ENCODE results near the gene PAX5.
A peak's percentile ranks its signal among the peaks of the same experiment; 100 is the strongest.

The PAX5 gene

GRCh38 chr9:36892279-36892678 lies 141.8 kb downstream of the PAX5 start:
- no peak for TF ChIP-seq CTCF (IDR thresholded peaks at IDR 0.05; ENCODE audit: low read depth, low read length)
- no peak overlapping the region for H3K27ac ChIP-seq
- no peak for DNase-seq
- no peaks in the 10 kb centered on the region for H3K9me3 ChIP-seq (ENCODE audit: severe bottlenecking)
- peaks cover 8% of the 10 kb centered on the region; the same call in 1 of the 2 replicates for H3K36me3 ChIP-seq
- H3K27me3 ChIP-seq (ENCODE audit: insufficient read depth, low read depth, severe bottlenecking): no peaks in the 10 kb centered on the region
- H3K4me3 ChIP-seq (ENCODE audit: low read depth, low read length): no peak overlapping the region

- TF ChIP-seq CTCF (IDR thresholded peaks at IDR 0.05; ENCODE audit: low read depth, low read length): no peak
- peaks cover 8% of the 10 kb centered on the region; the same call in 1 of the 2 replicates for H3K36me3 ChIP-seq
- H3K4me3 ChIP-seq (ENCODE audit: low read depth, low read length): no peak overlapping the region
- H3K27ac ChIP-seq: peak overlapping the region; percentile 30; the same call in 1 of the 2 replicates
- H3K27me3 ChIP-seq (ENCODE audit: insufficient read depth, low read depth, severe bottlenecking): no peaks in the 10 kb centered on the region
- peak; percentile 33 for DNase-seq
- H3K9me3 ChIP-seq (ENCODE audit: severe bottlenecking): no peaks in the 10 kb centered on the region
These were observed 142.7 kb downstream of the PAX5 start for GRCh38 chr9:36891341-36891811.

DNA sequence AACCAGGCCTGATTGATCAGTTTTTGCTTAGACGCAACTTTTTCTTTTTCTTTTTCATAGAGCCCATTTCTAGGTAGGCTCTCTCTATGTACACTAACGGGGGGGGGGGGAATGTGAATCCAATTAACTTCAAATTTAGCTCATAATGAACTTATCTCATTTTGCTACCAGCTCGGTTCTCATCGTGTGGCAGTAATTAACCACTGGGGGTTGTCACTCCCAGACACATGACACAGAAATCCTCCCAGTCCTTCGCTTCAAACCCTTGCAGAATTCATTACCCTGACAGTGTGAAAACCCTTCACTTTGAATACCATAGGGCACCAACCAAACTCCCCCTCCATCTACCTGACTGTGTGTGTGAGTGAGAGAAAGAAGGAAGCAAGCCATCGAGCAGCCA lies 144.2 kb downstream of the PAX5 start:
- no peaks in the 10 kb centered on the region for H3K9me3 ChIP-seq (ENCODE audit: severe bottlenecking)
- DNase-seq: no peak
- no peak overlapping the region for H3K27ac ChIP-seq
- H3K36me3 ChIP-seq: peaks cover 4% of the 10 kb centered on the region; the same call in 1 of the 2 replicates
- no peaks in the 10 kb centered on the region for H3K27me3 ChIP-seq (ENCODE audit: insufficient read depth, low read depth, severe bottlenecking)
- H3K4me3 ChIP-seq (ENCODE audit: low read depth, low read length): no peak overlapping the region
- no peak for TF ChIP-seq CTCF (IDR thresholded peaks at IDR 0.05; ENCODE audit: low read depth, low read length)

DNA sequence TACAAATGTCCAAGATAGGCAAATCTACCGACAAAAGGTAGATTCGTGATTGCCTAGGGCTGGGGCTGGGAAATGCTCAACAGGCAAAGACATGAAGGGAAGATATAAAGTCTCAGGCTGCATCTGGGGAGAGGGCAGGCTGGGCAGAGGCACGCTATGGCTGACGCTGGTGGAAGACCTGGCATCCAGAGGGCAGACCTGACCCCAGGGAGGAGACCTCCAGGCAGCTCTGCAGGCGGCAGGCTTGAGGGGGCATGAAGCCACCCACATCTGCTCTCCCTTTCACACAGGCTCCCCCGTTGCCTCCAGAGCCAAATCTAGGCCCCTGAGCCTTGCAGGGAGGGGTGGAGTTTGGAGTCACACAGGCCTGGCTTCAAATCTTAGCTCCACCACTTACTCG lies 145.5 kb downstream of the PAX5 start:
- H3K27me3 ChIP-seq (ENCODE audit: insufficient read depth, low read depth, severe bottlenecking): no peaks in the 10 kb centered on the region
- H3K36me3 ChIP-seq: peaks cover 4% of the 10 kb centered on the region; the same call in 1 of the 2 replicates
- DNase-seq: no peak
- no peak overlapping the region for H3K27ac ChIP-seq
- H3K4me3 ChIP-seq (ENCODE audit: low read depth, low read length): no peak overlapping the region
- H3K9me3 ChIP-seq (ENCODE audit: severe bottlenecking): no peaks in the 10 kb centered on the region
- no peak for TF ChIP-seq CTCF (IDR thresholded peaks at IDR 0.05; ENCODE audit: low read depth, low read length)

DNA sequence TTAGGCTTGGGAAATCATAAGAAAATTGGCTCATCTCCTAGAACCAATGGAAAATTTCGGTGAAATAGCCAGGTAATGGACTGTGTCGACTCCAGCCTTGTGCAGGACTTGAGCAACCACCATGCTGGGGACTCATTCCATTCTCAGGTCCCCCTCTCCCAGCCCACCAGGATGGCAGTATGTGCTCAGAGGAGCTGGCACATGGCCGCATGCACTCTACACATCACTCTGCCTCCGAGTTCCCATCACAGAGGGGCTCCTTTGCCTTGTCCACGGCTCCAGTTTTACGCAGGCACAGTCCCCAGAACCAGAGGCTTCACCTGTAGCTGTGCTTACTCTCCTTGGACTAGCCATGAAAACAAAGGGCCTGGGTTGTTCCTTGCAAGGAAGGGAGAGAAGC lies 149.3 kb downstream of the PAX5 start:
- Histone ChIP-seq H3K27ac (no peak overlapping the region), H3K9me3 (ENCODE audit: severe bottlenecking) (no peaks in the 10 kb centered on the region), H3K36me3 (peaks cover 18% of the 10 kb centered on the region), H3K27me3 (ENCODE audit: insufficient read depth, low read depth, severe bottlenecking) (no peaks in the 10 kb centered on the region), H3K4me3 (ENCODE audit: low read depth, low read length) (no peak overlapping the region)
- TF ChIP-seq CTCF (IDR thresholded peaks at IDR 0.05; ENCODE audit: low read depth, low read length): no peak
- DNase-seq: no peak

DNA sequence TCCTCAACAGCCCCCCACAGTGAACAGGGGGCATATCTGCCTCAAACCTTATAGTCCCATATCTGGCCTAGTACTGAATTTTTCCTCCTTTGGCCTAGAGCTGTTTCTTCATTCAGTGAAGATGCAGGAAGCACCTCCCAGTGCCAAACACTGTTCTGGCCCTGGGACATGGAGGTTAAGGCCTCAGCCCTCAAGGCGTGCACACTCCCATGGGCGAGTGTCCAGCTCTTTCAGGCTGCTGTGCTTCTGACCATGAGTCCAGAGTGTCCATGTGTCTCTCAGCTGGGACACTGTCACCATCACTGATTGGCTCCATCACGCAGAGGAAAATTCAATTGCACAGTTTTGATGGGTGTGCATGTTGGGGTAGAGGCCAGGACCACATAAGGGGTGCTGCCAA lies 151.5 kb downstream of the PAX5 start:
- no peak for TF ChIP-seq CTCF (IDR thresholded peaks at IDR 0.05; ENCODE audit: low read depth, low read length)
- no peak for DNase-seq
- Histone ChIP-seq H3K27ac (peak overlapping the region; percentile 39; the same call in 1 of the 2 replicates), H3K36me3 (peaks cover 33% of the 10 kb centered on the region), H3K27me3 (ENCODE audit: insufficient read depth, low read depth, severe bottlenecking) (no peaks in the 10 kb centered on the region), H3K9me3 (ENCODE audit: severe bottlenecking) (no peaks in the 10 kb centered on the region), H3K4me3 (ENCODE audit: low read depth, low read length) (no peak overlapping the region)
